Amygdala (tissue), 56 donors: ENCODE results near the gene COL9A1.
A peak's percentile ranks its signal among the peaks of the same experiment; 100 is the strongest.

Experiments used
- DNase-seq, 56 donors: peaks; one replicate each; lab custom pipeline; 2025; lab: John Stamatoyannopoulos, UW

The COL9A1 gene

DNA sequence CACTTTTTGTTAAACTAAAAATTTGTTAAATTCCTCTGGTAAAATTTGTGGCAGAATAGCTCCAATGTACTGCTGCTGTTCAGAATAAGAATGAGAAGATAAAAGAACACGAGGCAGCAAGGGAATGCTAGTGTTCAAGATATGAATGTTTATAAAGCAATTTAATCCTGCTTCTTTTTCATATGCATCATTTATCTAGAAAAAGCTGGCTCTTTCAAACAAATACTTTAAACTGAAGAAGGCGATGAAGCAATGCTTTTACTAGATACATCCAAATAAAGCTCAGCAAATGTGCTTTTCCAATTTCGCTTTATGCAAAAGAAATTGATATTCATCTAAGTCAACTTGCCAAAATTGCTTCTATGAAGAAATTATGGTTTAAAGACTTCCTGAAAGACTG, 66.5 kb downstream of the COL9A1 start:
- no peak for DNase-seq

DNA sequence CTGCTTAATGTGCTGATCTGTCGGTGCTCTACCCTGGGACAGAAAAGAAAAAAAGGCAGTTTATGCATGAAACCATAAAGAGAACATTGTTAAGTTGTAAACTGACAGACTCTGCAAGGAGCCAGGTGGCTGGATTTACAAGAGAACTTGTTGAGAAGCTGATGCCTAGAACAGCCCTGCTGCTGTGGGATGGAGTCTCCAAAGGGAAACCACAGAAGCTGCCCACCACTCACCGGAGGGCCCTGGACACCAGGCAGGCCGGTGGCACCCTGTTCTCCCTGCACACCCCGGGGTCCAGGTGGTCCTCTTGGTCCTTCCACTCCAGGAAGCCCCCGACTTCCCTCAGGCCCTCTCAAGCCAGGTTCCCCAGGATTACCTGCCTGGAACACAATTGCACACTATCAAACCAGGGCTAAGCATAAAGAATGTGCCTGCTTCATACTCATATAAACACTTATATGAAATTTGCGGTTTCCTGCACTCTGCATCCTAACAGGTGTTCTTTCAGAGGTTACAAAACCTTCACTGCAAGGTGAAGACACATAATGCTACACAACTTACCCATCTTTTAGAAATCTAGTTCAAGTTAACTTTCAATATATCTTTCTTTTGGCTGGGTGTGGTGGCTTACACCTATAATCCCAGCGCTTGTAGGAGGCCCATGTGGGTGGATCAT, 68.2 kb downstream of the COL9A1 start:
- no peak for DNase-seq

DNA sequence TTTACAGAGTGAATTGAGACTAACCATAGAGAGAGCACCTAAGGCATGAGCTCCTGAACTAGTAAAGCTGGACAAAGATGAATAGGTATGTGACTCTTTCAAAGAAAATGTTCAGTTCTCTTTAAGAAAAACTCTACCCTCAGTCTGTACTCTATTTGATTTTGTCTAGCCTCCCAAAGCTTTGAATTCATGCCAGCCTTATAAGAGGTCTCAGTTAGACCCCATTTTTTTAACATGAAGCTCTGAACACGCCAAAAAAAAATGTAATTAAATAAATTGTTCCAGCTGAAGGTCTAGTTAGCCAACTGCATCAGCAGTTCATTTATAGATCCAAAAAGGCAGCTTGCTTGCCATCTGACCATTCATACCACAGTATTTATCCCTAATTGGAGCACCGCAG, 71.6 kb downstream of the COL9A1 start:
- no peak for DNase-seq

DNA sequence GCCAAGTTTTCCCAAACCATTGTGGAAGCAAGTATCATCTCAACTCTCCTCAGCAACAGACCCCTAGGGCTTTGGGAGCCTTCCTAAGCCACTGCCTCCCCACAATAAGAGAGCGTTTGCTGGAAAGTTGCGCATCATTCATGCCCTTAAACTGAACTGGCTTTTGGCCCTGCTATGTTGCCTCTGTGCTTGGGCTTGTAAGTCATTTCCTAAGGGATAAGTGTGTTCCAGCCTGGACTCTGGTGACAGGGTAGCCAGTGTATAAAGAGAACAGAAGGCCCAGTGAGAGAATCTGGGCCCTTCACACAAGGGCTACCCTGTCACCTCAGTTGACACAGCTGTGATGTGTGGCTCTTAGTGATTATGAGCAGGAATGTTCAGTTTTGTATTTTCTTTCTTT, 77.8 kb downstream of the COL9A1 start:
- peak in 24 of 56 donors; percentile 2 to 42 (median 19) for DNase-seq

DNA sequence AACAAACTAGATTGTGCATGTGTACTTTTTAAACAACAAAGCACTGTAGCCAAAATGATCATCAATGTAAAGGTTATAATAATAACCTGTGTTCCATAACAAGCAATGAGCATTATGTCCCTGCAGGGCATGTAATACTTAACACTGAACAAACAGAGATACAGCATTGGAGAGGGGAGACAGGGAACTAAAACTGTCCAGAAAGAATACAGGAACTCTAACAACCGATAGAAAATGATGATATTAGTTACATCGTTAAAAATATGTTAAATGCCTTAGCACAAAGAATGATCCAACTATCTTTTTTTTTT, 80.5 kb downstream of the COL9A1 start:
- DNase-seq: no peak

DNA sequence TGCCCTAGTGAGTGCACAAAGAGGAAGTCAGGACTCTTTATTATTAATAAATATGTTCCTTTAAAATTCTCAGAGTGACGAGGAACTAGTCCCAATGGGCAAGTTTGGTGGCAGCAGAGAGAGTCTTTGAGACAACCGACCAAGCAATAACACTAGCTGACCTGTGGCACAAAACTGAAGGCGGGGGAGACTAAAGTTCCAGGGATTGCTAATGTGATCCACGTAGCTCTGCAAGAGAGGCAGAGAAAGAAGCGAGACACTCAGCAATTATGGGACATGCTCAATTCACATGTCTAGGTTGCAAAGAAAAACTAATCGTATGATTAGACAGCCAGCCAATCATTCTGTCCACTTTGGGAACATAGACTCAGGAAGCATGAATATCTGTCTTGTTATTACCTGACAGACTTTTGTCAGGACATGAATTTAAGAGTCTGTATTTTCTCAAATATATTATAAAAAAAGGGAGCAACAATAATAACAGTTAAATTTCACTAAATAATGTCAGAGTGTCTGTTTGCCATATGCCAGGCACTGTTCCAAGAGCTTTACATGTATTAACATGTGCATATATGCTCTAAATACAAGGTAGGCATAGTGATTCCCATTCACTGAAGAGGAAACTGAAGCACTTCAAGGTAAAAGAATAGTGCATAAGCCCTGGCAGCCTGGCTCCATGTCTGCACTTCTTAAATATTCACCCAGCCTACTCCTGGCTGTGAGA, 81.0 kb downstream of the COL9A1 start:
- DNase-seq: no peak

DNA sequence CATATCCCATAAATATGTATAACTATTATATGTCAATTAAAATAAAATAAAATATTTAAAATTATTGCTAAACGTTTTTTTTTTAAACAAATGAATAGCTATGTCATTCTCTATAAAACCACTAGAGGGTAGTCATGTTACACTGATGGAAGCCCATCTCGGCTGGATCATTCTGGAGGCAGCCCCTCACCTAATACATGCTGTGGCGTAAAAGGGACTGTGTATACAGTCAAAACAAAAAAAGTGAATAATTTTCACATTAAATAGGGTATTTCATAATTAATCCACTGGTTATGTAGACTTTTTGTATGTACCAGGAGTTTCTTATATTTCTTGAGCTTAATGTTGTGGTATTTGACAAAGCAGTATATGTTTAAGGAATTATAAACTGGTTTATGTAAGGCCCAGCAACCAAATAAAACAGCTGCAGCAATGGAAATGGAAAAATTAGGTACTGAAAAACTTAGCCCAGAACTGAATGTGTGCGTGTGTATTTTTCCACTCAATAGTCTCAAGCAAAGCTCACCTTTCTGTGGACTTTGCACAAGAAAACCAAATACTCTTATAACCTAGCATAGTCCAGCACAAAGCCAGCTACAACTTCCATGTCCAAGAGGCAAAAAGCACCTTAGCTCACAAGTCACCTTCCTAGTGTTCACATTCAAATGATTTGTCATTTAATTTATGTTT, 81.7 kb downstream of the COL9A1 start:
- DNase-seq: peak in 4 of 56 donors; percentile 3 to 18 (median 8)

DNA sequence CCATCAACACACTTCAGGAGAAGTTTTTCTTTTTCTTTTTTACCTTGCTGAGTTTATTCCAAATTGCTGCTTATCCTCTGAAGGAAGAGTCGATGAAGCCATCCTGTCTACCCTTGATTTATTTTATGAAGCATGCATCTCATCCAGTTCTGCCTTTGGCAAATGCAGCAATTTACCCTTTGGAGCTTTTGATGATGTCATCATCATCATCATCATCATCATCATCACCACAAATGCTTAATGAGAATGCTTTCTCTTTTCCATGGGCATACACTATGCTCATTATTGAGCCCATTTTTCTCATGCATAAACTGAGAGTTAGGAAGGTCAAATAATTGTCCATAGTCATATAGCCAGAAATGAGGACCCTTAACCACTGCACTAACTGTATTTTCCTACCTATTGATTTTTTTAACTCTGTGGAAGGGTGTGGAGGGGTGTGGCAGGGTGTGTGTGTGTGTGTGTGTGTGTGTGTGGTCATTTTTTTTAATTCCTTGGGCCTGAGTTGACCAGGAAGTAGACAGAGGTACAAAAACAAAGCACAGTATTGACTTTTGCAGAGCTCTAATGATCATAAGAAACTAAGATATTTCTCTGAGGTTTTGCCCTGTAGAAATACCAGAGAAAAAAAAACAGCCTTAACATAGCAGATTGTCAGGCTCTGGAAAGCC, 82.8 kb downstream of the COL9A1 start:
- DNase-seq: no peak

DNA sequence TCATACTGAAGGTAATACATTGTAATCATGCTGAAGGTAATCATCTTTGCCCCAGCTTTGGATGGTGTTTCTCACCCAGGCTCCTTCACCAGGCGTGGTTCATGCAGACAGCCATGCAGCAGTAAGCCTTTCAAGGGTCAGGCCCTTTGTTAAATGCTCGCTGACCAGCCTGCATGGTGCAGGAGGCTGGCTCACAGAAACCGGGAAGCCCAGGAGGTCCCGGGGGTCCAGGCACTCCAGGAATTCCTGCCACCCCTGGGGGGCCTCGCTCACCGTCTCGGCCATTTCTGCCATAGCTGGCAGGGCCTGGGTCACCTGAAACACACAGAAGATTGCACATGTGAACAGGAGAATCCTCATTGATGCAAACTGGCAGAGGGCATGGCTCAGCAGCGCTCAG, 86.1 kb downstream of the COL9A1 start:
- no peak for DNase-seq

DNA sequence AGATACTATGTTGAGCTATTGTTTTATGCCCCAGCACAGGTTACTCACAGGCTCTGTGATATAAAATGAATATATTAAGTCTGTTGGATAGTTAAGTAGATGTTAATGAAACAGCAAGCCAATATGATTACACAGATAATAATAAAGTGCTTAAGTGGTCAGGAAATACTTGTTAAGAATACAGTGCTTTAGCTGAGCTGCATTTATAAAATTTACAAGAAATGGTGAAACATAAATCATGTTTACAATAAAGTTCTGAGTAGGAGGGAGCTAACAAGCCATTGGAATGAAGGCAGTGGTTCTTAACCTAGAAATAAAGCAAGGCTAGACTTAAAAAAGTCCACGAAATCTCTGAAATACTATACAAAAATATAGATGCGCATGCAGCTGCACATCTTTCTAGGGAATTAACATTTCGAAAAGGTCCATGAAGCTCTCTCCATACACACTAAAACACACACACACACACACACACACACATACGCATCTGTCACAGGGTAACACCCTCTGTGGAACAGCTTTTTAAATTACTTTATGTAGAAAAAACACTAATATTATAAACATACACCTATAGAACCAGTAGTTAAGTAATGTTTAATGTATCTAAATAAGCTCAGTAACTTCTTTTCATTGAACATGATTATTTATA, 87.3 kb downstream of the COL9A1 start:
- no peak for DNase-seq

DNA sequence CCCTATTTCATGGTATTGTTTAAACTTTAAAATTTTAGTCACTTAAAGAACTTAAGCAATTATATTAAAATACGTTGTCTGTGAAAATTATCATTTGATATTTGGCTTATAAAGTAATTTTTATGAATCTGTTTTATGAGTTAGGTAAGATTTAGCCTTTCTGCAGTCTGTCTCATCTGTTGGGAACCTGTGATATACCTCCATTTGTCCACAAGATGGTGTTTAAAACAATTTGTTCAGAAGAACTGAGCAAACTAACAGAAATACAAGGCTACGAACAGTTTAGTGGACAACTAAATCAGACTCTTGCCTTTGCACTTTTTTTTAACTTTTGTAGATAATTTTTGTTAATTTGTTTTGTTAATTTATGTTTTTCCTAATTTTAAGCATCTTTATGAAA, 92.4 kb downstream of the COL9A1 start:
- DNase-seq: no peak

DNA sequence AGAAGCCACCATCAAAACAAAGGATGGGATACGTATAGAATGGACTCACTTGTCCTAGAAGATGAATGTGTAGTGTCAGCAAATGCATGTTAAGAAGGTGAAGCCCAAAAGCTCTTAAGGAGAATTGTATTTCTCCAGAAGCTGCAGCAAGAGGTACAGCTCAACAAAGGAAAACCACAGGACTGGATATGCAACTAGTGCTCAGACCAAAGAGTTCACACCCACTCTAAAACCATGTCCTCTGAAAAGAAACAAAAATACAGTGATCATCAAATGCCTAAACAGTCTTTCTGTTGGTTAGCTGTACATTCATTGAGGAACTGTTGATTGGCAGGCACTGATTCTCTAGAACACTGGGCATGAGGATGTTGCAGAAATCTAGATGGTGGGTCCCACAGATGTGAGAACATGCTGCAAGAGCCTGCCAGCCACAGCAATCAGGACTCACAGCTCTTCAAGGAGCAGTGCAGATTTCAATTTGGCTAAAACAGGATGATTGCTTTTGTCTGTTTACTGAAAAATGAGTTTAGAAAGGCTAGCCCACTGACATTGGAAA, 94.6 kb downstream of the COL9A1 start:
- DNase-seq: no peak

DNA sequence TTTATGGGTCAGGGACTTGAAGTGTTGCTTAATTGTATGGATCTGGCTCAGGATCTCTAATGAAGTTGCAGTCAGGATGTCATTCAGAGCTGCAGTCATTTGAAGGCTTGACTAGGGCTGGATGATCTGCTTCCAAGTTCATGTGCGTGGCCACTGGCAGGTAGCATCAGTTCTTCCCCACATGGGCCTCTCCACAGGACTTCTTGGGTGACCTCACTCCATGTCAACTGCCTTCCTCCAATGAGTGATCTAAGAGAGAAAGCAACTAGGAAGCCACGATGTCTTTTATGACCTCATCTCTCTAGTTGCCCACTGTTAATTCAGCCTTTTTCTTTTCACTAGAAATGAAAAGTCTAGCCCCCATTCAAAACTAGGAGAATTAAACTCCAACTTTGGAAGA, 104.1 kb downstream of the COL9A1 start:
- DNase-seq: no peak

DNA sequence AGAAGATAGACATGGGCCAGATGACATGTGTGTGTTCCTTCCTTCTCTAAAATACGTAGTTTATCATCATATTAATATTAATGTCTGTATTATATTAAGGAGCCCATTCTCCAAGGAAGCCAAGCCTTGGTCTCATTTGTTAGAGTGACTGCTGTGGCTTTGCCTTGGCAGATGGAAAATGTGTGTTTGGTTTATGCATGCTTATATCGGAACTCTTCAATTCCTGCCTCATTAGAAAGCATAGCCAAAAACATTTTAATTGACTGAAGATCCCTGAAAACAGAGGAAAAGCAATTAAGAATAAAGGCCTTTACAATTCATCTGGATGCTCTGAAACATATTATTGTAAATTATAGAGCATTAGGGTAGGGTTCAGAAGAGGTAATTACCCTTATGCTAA, 106.4 kb downstream of the COL9A1 start:
- DNase-seq: no peak

DNA sequence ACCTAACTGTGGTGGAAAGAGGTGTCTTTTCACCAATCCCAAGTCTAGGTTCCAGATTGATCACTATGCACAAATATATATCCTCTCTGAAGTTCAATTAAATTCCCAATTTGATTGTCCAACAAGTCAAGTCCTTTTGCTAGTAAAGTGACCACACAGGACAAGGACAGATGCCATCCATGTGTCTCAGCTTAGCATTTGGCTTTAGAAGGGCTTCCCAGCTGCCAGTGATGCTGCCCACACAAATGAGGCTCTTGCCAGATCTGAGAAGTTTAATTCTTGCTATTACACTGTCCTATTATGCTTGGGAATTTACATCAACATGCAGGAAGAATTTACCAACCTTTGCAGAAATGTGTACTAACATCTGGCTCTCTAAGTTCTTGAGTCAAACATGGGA, 108.5 kb downstream of the COL9A1 start:
- no peak for DNase-seq

DNA sequence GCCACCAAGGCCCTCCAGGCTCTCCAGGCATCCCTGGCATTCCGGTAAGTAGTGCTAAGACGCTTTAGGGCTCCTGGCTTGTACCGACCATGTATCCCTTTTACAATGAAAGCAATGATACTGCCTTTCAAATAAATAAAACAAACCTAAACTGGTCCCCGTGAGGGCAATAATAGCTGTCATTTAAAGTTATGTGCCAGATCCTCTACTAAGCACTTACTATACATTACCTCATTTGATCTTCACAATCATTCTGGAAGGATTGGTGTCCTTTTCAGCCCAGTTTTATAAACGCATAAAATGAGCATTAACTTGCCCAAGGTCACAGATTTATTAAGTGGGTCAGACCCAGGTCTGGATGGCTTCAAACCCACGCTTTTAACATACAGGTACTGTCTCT, 114.7 kb downstream of the COL9A1 start:
- DNase-seq: no peak

DNA sequence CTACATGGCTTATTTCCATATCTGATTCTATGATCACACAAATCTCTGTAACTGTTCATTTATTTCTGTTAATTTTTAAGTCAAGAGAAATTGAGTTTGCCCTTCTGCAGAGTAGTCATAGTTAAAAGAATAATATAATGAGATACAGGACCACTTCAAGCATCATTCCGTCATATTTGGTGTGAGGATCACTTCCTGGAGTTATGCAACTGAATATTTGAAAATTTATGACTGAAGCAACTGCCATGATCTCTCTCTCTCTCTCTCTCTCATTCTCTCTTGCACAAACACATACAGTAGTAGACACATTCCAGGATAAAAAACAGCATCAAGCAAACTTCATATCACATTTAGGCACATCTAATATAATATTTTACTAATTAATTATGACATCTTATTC, 116.4 kb downstream of the COL9A1 start:
- DNase-seq: no peak

DNA sequence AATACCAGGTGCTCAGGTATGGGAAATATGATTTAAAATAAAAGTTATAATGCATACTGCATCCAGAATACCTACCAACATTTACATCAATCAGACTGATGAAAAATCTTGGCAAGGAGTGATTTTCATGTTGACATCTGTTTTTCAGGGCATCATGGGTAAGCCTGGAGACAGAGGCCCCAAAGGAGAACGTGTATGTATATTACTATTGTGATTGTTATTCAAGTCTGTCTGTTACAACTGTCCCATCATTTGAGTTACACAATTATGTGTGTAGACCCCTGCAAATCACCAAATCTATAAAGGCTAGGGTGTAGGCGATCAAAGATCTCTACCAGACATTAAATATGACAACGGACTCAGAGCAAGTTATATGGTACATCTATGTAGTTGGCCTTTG, 118.2 kb downstream of the COL9A1 start:
- DNase-seq: no peak

DNA sequence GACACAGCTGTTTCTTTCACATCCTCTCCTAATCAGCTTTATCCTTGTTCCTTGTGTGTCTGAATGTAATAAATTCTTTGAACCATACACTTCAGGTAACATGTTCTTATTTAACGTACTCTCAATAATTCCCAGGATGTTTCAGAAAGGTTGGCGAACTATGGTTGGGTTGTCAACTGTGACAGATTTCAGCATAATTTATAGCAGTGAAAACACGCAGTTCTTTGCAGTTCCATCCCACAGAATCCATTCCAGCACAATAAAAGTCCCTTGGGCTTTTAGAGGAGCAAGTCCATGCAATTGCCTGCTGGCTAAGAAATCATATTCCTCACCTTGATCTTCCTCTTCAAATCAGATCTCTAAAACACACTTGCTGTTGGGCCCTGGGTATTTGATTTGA, 119.3 kb downstream of the COL9A1 start:
- DNase-seq: no peak

DNA sequence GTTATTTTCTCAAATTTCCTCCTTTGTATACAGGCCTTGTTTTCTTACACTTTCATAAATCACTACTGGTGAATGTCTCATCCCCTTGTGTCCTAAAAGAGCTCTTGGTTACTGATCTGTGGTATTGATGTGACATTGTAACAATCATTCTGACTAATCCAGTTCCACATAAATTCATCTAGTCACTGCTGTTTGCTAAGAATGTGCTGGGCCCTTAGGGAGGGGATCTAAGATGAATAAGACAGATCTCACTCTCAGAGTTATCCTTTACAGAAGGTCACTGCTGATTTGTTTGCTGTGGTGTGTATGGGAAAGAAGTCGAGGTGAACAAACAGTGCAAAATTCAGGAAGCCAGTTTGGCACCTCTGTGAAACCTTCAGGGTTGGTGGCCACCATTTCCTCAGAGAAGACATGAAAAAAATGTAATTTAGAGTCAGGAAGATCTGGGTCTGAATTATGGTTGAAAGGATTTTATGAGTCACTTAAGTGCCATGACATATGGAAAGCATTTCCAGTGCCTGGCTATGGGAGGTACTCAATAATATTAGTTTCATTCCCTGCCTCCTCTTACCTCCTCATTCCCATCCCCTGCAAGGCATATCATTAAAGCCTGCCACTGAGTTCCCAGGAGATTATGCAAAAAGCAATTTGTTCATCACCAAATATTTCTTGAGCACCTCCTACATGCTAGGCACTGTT, 121.8 kb downstream of the COL9A1 start:
- DNase-seq: no peak
